ENCODE results near the gene MYL2.

- TF ChIP-seq CTCF (IDR thresholded peaks at IDR 0.05) (no peak), POLR2A (IDR thresholded peaks at IDR 0.05) (no peak)
These were observed 51.4 kb downstream of the MYL2 start for GRCh38 chr12:110869026-110869425.
